GM23248 (cell line): Measurements from ENCODE around the gene ADCY10. TPM values are rescaled to one million over a fixed set of nuclear protein-coding genes. Genes with fewer than 3 reads are reported as not detected.

Experiments
- DNase-seq: peaks from one replicate; pipeline ENCODE4 v3.0.0-alpha.2; 2015
- H2AFZ ChIP-seq: fragments of 200-600 bp; sonication (generic); 2 replicates; pipeline ENCODE4 v1.6.1; 2016; ENCODE audit warnings: antibody characterized with exemption
- H3F3A ChIP-seq: fragments of 200-600 bp; sonication (generic); 2 replicates; pipeline ENCODE4 v1.6.1; 2016; ENCODE audit warnings: mild to moderate bottlenecking, antibody characterized with exemption, mixed run types; ENCODE audit not compliant: insufficient read depth
- H3K27ac ChIP-seq: fragments of 200-600 bp; sonication (generic); 2 replicates; pipeline ENCODE4 v1.5.1; 2016; ENCODE audit warnings: mild to moderate bottlenecking
- H3K27me3 ChIP-seq: fragments of 200-600 bp; sonication (generic); replicated peaks from 2 replicates; pipeline ENCODE4 v1.6.1; 2016; ENCODE audit warnings: mild to moderate bottlenecking; ENCODE audit not compliant: insufficient read depth
- H3K36me3 ChIP-seq: fragments of 200-600 bp; sonication (generic); 2 replicates; pipeline ENCODE4 v1.6.1; 2016; ENCODE audit warnings: low read depth, mild to moderate bottlenecking
- H3K4me1 ChIP-seq: fragments of 200-600 bp; sonication (generic); 2 replicates; pipeline ENCODE4 v1.6.1; 2016; ENCODE audit warnings: mild to moderate bottlenecking; ENCODE audit not compliant: insufficient read depth
- H3K4me2 ChIP-seq: fragments of 200-600 bp; sonication (generic); one replicate; pipeline ENCODE4 v1.6.1; 2016; ENCODE audit warnings: mild to moderate bottlenecking; ENCODE audit not compliant: unreplicated experiment
- H3K4me3 ChIP-seq: fragments of 200-600 bp; sonication (generic); 2 replicates; pipeline ENCODE4 v1.5.1; 2016; ENCODE audit warnings: mild to moderate bottlenecking
- H3K79me2 ChIP-seq: fragments of 200-600 bp; sonication (generic); 2 replicates; pipeline ENCODE4 v1.6.1; 2016; ENCODE audit warnings: mild to moderate bottlenecking; ENCODE audit not compliant: insufficient read depth
- H3K9ac ChIP-seq: fragments of 200-600 bp; sonication (generic); 2 replicates; pipeline ENCODE4 v1.6.1; 2016; ENCODE audit warnings: mild to moderate bottlenecking
- H3K9me2 ChIP-seq: fragments of 200-600 bp; sonication (generic); 2 replicates; pipeline ENCODE4 v1.6.1; 2016; ENCODE audit warnings: mixed run types, mild to moderate bottlenecking, moderate library complexity; ENCODE audit not compliant: insufficient read depth
- H3K9me3 ChIP-seq: fragments of 200-600 bp; sonication (generic); one replicate; pipeline ENCODE4 v1.6.1; 2017; ENCODE audit warnings: low read depth
- H4K20me1 ChIP-seq: fragments of 200-600 bp; sonication (generic); 2 replicates; pipeline ENCODE4 v1.6.0; 2016; ENCODE audit not compliant: insufficient read depth
- EZH2 ChIP-seq: fragments of 200-600 bp; sonication (generic); IDR thresholded peaks from 2 replicates; pipeline ENCODE4 v1.6.1; 2018; ENCODE audit warnings: antibody characterized with exemption, mild to moderate bottlenecking; ENCODE audit not compliant: insufficient read depth, poor library complexity, severe bottlenecking
- EZH2phosphoT487 ChIP-seq: fragments of 200-600 bp; sonication (generic); IDR thresholded peaks from 2 replicates; pipeline ENCODE4 v1.6.1; 2018; ENCODE audit warnings: antibody characterized with exemption, moderate library complexity, mild to moderate bottlenecking, low read depth; ENCODE audit not compliant: insufficient read depth
- WGBS, 2 experiments: methylation state at CpG; one replicate each; pipeline ENCODE4 v1.1.6; 2015 to 2017; ENCODE audit warnings: low lambda C conversion rate in 2 of 2, low coverage in 1 of 2; ENCODE audit errors: missing lambda C conversion rate in 2 of 2; 5-methylcytosine and 5-hydroxymethylcytosine counted together
- in situ Hi-C: fragments of 300-500 bp; cut with MboI; formaldehyde crosslinking; loops from 2 replicates; pipeline ENCODE4 v1.15.0; 2020
- polyA plus RNA-seq: library from polyadenylated mRNA; unstranded; fragments of >200 nt; fragmentation: Nextera tagmentation; extraction: Ambion mirVana; gene quantifications from 2 replicates; pipeline ENCODE4 v1.2.1, GENCODE V29; 2016
- total RNA-seq: library from RNA; depleted of rRNA; stranded (reverse); fragments of >200 nt; shearing (Covaris generic); gene quantifications from 2 replicates; pipeline ENCODE4 v1.2.3, GENCODE V29; 2014

Gene ADCY10
- total and polyA plus RNA-seq, 2 experiments from 2014 or later, result 0.11 TPM

GRCh38 chr1:167826127-167826526, 87.8 kb downstream of the ADCY10 start:
- no peak overlapping the region for H3K27ac ChIP-seq
- H4K20me1 ChIP-seq, result no peaks in the 10 kb centered on the region
- H3K4me1 ChIP-seq, result peaks cover 17% of the 10 kb centered on the region
- no peak overlapping the region for H3K4me3 ChIP-seq
- peaks cover 7% of the 10 kb centered on the region; the same call in 1 of the 2 replicates for H3F3A ChIP-seq
- no peaks in the 10 kb centered on the region for H3K36me3 ChIP-seq
- H3K9me3 ChIP-seq, result no peaks in the 10 kb centered on the region
- H3K79me2 ChIP-seq, result no peaks in the 10 kb centered on the region
- H2AFZ ChIP-seq, result no peak overlapping the region
- no peaks in the 10 kb centered on the region for H3K27me3 ChIP-seq
- TF ChIP-seq EZH2 (no peak), EZH2phosphoT487 (no peak)
- no peak overlapping the region for H3K9ac ChIP-seq
- H3K9me2 ChIP-seq, result no peaks in the 10 kb centered on the region
- in situ Hi-C loops, result no loop called here
- DNase-seq, result no peak
- WGBS, 2 experiments, result 95 to 96% methylated on average over 4 of the region's 4 CpGs
- H3K4me2 ChIP-seq, result no peak overlapping the region

DNA sequence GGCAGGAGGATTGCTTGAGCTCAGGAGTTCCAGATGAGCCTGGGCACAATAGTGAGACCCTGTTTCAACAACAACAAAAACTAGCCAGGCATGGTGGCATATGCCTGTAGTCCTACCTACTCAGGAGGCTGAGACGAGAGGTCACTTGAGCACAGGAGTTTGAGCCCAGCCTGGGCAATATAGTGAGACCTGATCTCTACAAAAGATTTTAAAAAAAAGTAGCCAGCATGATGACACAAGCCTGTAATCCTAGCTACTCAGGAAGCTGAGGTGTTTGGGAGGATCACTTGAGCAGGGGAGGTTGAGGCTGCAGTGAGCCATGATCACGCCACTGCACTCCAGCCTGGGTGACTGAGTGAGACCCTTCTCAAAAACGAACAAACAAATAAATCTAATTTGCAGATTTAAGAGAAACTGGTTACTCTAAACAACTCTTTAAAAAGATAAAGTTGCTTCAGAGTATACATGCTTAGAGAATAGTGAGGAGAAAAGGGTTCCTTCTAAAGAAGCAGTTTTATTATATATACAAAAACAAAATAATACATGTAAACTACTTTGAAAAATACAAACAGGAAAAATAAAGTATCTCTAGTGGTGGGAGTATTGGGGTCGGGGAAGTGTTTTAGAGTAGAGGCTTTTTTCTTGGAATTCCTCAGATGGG, 88.4 kb downstream of the ADCY10 start:
- Histone ChIP-seq H3K9me2 (no peaks in the 10 kb centered on the region), H3K79me2 (no peaks in the 10 kb centered on the region), H3K27me3 (no peaks in the 10 kb centered on the region), H3K4me1 (peaks cover 21% of the 10 kb centered on the region), H3K27ac (no peak overlapping the region), H2AFZ (0 out of 2 replicates have a peak overlapping the region, but pooled peaks have one; percentile 26), H3K9ac (no peak overlapping the region), H3K4me3 (no peak overlapping the region), H3K36me3 (no peaks in the 10 kb centered on the region), H4K20me1 (no peaks in the 10 kb centered on the region), H3K9me3 (no peaks in the 10 kb centered on the region), H3F3A (peaks cover 12% of the 10 kb centered on the region), H3K4me2 (no peak overlapping the region)
- in situ Hi-C loops, result no loop called here
- WGBS, 2 experiments, result 83 to 87% methylated on average over 4 of the region's 4 CpGs
- no peak for TF ChIP-seq EZH2
- no peak for TF ChIP-seq EZH2phosphoT487
- DNase-seq, result no peak

DNA sequence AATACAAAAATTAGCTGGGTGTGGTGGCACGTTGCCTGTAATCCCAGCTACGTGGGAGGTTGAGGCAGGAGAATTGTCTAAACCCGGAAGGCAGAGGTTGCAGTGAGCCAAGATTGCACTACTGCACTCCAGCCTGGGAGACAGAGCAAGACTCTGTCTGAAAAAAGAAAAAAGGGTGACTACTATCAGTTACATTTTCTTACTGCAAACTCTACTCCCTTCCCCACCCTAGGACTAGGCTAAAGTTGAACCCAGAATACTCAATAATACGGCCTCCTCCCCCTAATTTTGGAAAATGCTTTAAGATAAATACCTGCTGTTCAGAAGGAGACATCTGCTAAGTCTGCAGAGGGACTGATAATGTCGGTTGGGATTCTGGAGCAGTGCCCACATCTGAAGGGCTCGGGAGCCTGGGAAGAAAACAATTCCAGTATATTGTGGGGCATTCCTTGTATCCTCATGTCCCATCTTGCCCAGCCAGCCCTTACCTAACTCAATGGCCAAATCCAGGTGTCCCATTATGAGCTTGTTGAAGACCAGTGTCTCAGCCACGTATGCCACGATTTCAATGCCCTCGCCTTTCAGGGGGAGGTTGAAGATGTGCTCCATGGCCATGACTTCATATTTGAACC, 89.7 kb downstream of the ADCY10 start:
- Histone ChIP-seq H3K9me2 (no peaks in the 10 kb centered on the region), H3K9me3 (no peaks in the 10 kb centered on the region), H2AFZ (no peak overlapping the region), H3K4me1 (peaks cover 30% of the 10 kb centered on the region), H4K20me1 (no peaks in the 10 kb centered on the region), H3K36me3 (no peaks in the 10 kb centered on the region), H3K9ac (no peak overlapping the region), H3K79me2 (no peaks in the 10 kb centered on the region), H3F3A (peaks cover 21% of the 10 kb centered on the region), H3K27ac (no peak overlapping the region), H3K4me2 (no peak overlapping the region), H3K4me3 (no peak overlapping the region), H3K27me3 (no peaks in the 10 kb centered on the region)
- in situ Hi-C loops, result no loop called here
- 79 to 83% methylated on average over 9 of the region's 9 CpGs for WGBS, 2 experiments
- no peak for DNase-seq
- no peak for TF ChIP-seq EZH2
- TF ChIP-seq EZH2phosphoT487, result no peak

- H3K4me2 ChIP-seq, result peak overlapping the region; percentile 67
- no peaks in the 10 kb centered on the region for H3K79me2 ChIP-seq
- no peaks in the 10 kb centered on the region for H3K27me3 ChIP-seq
- peak overlapping the region; percentile 51 for H2AFZ ChIP-seq
- peaks cover 22% of the 10 kb centered on the region for H3F3A ChIP-seq
- no peaks in the 10 kb centered on the region for H3K9me3 ChIP-seq
- in situ Hi-C loops, result no loop called here
- 0 out of 2 replicates have a peak overlapping the region, but pooled peaks have one; percentile 5 for H3K4me3 ChIP-seq
- 57 to 58% methylated on average over 4 of the region's 4 CpGs for WGBS, 2 experiments
- no peak overlapping the region for H3K9ac ChIP-seq
- no peaks in the 10 kb centered on the region for H4K20me1 ChIP-seq
- no peaks in the 10 kb centered on the region for H3K9me2 ChIP-seq
- no peak for TF ChIP-seq EZH2
- TF ChIP-seq EZH2phosphoT487, result no peak
- H3K4me1 ChIP-seq, result peaks cover 31% of the 10 kb centered on the region
- DNase-seq, result peak; percentile 31
- H3K27ac ChIP-seq, result peak overlapping the region; percentile 52
- no peaks in the 10 kb centered on the region for H3K36me3 ChIP-seq
Measured at GRCh38 chr1:167821969-167822685, 91.8 kb downstream of the ADCY10 start.
